SU-DHL-6 (cell line): Measurements from ENCODE around the gene WDR64.

Experiments used
- CTCF ChIP-seq: fragments of 200-600 bp; sonication (generic); IDR thresholded peaks from one replicate; pipeline ENCODE4 v1.5.1; 2017; ENCODE audit warnings: antibody characterized with exemption, mild to moderate bottlenecking, low read length, moderate library complexity; ENCODE audit not compliant: insufficient read depth, poor library complexity, severe bottlenecking
- EZH2phosphoT487 ChIP-seq: fragments of 200-600 bp; sonication (generic), shearing (Covaris generic); conservative IDR thresholded peaks from 2 replicates; pipeline ENCODE4 v1.6.1; 2018; ENCODE audit warnings: mild to moderate bottlenecking, antibody characterized with exemption, low read length, moderate library complexity, mixed read lengths

DNA sequence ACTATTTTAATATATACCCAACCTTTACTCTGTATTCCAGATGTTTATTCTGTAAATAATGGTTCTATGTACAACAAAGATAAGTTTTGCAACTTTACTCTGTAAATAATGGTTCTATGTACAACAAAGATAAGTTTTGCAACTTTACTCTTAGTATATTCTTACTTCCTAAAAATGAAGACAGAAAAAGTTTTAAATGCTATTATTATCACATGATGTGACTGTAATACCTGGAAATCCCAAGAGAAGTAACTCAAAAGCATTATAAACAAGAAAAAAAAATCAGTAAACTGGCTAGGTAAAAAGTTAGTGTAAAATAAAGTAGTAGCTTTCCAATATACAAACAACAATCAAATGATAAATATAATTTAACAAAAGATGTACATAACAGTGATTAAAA, 177.4 kb downstream of the WDR64 start:
- TF ChIP-seq CTCF = no peak
- TF ChIP-seq EZH2phosphoT487 = no peak
